Ovary (tissue), 3 donors: Measurements from ENCODE around the gene PUS1.

ENCODE experiments used
- POLR2A ChIP-seq: fragments of 450-650 bp; IDR thresholded peaks from one replicate; pipeline ENCODE4 v1.6.1; 2017; ENCODE audit warnings: antibody characterized with exemption, mild to moderate bottlenecking, moderate library complexity
- TF ChIP-seq, protein P1 (sequence below), 3 donors: fragments of 450-650 bp in 2 of 3; fragments of 200-600 bp in 1 of 3; IDR thresholded peaks; one replicate each; pipeline versions ENCODE4 v1.5.1 to v1.8.0; 2016 to 2022; ENCODE audit warnings: antibody characterized with exemption in 3 of 3, mild to moderate bottlenecking in 1 of 3
- donor health status: DM: no; HTN: no; CAD: no.

- TF ChIP-seq, protein P1, sequence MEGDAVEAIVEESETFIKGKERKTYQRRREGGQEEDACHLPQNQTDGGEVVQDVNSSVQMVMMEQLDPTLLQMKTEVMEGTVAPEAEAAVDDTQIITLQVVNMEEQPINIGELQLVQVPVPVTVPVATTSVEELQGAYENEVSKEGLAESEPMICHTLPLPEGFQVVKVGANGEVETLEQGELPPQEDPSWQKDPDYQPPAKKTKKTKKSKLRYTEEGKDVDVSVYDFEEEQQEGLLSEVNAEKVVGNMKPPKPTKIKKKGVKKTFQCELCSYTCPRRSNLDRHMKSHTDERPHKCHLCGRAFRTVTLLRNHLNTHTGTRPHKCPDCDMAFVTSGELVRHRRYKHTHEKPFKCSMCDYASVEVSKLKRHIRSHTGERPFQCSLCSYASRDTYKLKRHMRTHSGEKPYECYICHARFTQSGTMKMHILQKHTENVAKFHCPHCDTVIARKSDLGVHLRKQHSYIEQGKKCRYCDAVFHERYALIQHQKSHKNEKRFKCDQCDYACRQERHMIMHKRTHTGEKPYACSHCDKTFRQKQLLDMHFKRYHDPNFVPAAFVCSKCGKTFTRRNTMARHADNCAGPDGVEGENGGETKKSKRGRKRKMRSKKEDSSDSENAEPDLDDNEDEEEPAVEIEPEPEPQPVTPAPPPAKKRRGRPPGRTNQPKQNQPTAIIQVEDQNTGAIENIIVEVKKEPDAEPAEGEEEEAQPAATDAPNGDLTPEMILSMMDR (IDR thresholded peaks at IDR 0.05): no peak
- no peak for TF ChIP-seq POLR2A
Observed at GRCh38 chr12:131982041-131982440, 53.0 kb downstream of the PUS1 start.
